Mucosa of descending colon (tissue), 3 donors: ENCODE results near the gene C11orf21. TPM values are rescaled to one million over a fixed set of nuclear protein-coding genes. Genes with fewer than 3 reads are reported as not detected.

ENCODE experiments used
- ATAC-seq: fragments of 200-7000 bp; cut with Tn5 transposase; one replicate; pipeline ENCODE4 v1.9.1; 2020; ENCODE audit warnings: mild to moderate bottlenecking, moderate library complexity
- DNase-seq, 3 donors: peaks; one replicate each; pipeline ENCODE4 v3.0.0-alpha.2; 2020
- H3K36me3 ChIP-seq: fragments of 200-600 bp; one replicate; pipeline ENCODE4 v1.8.0; 2021; ENCODE audit warnings: low read depth, mild to moderate bottlenecking
- H3K4me1 ChIP-seq: fragments of 200-600 bp; one replicate; pipeline ENCODE4 v1.8.0; 2021; ENCODE audit warnings: low read depth, mild to moderate bottlenecking
- H3K4me3 ChIP-seq: fragments of 200-600 bp; one replicate; pipeline ENCODE4 v1.8.0; 2021; ENCODE audit warnings: mild to moderate bottlenecking
- H3K9me3 ChIP-seq: fragments of 200-600 bp; one replicate; pipeline ENCODE4 v1.8.0; 2021; ENCODE audit warnings: mild to moderate bottlenecking
- intact Hi-C, 2 donors: fragments of 100-400 bp; cut with DNase I in 1 of 2; cut with micrococcal nuclease in 1 of 2; formaldehyde crosslinking; loops; one replicate each; pipeline versions ENCODE4 v1.11.0 to v1.11.1; 2022; cut with DNase I, micrococcal nuclease
- total RNA-seq, 3 donors: library from RNA; stranded (reverse); fragmentation: NEBNext Ultra II Directional in 2 of 3; extraction: Animal tissue kit (Norgen Biotek cat#: 25700) in 2 of 3; gene quantifications; one replicate each; pipeline versions ENCODE4 v1.2.1 to v1.2.4, GENCODE V29; 2021 to 2023
- TF ChIP-seq, protein P1 (sequence below): fragments of 200-600 bp; IDR thresholded peaks from one replicate; pipeline ENCODE4 v1.8.0; 2022; ENCODE audit warnings: antibody characterized with exemption, mild to moderate bottlenecking
- donor health status: DM: no; HTN: no; CAD: no; lungs with moderate emphysema.
- donor health status: DM: no; HTN: no; CAD: no.
- donor health status: DM: no; HTN: yes; CAD: no.

Gene C11orf21
- total RNA-seq, 3 donors from 2014 or later: 0.35 to 2.3 (median 1.9) TPM

DNA sequence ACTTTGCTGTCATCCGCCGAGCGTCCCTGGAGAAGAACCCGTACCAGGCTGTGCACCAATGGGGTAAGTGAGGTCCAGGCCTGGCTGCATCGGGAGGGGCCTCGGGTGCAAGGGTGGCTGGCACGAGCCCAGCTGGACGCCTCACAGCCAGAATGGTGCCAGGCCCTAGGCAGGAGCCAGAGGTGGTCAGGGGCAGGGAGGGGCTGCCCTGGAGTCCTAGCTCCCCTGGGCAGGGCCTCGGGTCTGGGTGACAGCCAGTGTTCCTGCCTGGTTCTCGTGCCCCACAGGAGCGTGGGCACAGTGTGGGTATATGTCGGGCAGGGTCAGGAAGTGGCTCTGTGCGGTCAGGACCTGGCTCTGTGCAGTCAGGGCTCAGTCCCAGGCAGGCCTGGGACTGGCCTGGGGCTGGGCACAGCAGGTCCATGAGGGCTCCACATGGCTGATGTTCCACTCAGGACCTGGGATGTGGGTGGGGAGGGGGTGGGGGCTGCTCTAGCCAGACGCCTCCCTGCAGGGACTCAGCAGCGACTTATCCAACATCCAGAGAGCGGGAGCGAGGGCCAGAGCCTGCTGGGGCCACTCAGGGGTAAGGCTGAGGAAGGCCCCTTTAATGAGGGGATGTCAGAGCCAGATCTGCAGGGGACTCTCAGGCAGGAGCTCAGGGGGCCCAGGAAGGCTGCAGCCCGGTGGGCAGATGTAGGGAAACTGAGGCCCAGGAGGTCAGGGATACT, 1.3 kb upstream of the C11orf21 start:
- ATAC-seq (peak; percentile 2), DNase-seq (peak in 2 of 3 donors; percentile 1 to 58)
- intact Hi-C loops: loop anchor here in 1 of 2 donors (5.0 kb wide), 1 partner anchor 119 kb away; no protein-coding TSS in a partner anchor
- H3K9me3 ChIP-seq: no peaks in the 10 kb centered on the region
- H3K4me1 ChIP-seq: peaks cover 8% of the 10 kb centered on the region
- no peaks in the 10 kb centered on the region for H3K36me3 ChIP-seq
- H3K4me3 ChIP-seq: no peak overlapping the region
- TF ChIP-seq, protein P1, sequence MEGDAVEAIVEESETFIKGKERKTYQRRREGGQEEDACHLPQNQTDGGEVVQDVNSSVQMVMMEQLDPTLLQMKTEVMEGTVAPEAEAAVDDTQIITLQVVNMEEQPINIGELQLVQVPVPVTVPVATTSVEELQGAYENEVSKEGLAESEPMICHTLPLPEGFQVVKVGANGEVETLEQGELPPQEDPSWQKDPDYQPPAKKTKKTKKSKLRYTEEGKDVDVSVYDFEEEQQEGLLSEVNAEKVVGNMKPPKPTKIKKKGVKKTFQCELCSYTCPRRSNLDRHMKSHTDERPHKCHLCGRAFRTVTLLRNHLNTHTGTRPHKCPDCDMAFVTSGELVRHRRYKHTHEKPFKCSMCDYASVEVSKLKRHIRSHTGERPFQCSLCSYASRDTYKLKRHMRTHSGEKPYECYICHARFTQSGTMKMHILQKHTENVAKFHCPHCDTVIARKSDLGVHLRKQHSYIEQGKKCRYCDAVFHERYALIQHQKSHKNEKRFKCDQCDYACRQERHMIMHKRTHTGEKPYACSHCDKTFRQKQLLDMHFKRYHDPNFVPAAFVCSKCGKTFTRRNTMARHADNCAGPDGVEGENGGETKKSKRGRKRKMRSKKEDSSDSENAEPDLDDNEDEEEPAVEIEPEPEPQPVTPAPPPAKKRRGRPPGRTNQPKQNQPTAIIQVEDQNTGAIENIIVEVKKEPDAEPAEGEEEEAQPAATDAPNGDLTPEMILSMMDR: no peak

GRCh38 chr11:2302306-2302895, 683 bp upstream of the C11orf21 start:
- no peaks in the 10 kb centered on the region for H3K9me3 ChIP-seq
- intact Hi-C loops: loop anchor here in 1 of 2 donors (5.0 kb wide), 1 partner anchor 120 kb away; no protein-coding TSS in a partner anchor
- H3K36me3 ChIP-seq: no peaks in the 10 kb centered on the region
- peaks cover 8% of the 10 kb centered on the region for H3K4me1 ChIP-seq
- ATAC-seq (peak; percentile 12), DNase-seq (no peak)
- H3K4me3 ChIP-seq: no peak overlapping the region
- TF ChIP-seq, protein P1: no peak

- intact Hi-C loops: loop anchor here in 1 of 2 donors (5.0 kb wide), 1 partner anchor 121 kb away; no protein-coding TSS in a partner anchor
- peak in 2 of 3 donors; percentile 1 to 56 for DNase-seq
- no peak overlapping the region for H3K4me3 ChIP-seq
- TF ChIP-seq, protein P1: no peak
- peaks cover 4% of the 10 kb centered on the region for H3K4me1 ChIP-seq
- no peak for ATAC-seq
- H3K9me3 ChIP-seq: no peaks in the 10 kb centered on the region
- no peaks in the 10 kb centered on the region for H3K36me3 ChIP-seq
These were observed 635 bp downstream of the C11orf21 start for GRCh38 chr11:2300936-2301630.

- ATAC-seq (no peak), DNase-seq (peak in 2 of 3 donors; percentile 4 to 59)
- TF ChIP-seq, protein P1: no peak
- no peaks in the 10 kb centered on the region for H3K9me3 ChIP-seq
- no peaks in the 10 kb centered on the region for H3K36me3 ChIP-seq
- intact Hi-C loops: loop anchor here in 1 of 2 donors (5.0 kb wide), 1 partner anchor 122 kb away; no protein-coding TSS in a partner anchor
- no peak overlapping the region for H3K4me3 ChIP-seq
- H3K4me1 ChIP-seq: peaks cover 1% of the 10 kb centered on the region
These were observed 1.3 kb downstream of the C11orf21 start for GRCh38 chr11:2300290-2300935.

- TF ChIP-seq, protein P1: no peak
- no peak overlapping the region for H3K4me3 ChIP-seq
- no peaks in the 10 kb centered on the region for H3K4me1 ChIP-seq
- ATAC-seq (no peak), DNase-seq (peak in 1 of 3 donors; percentile 38)
- intact Hi-C loops: loop anchor here (5.0 to 10.0 kb wide), 3 partner anchors 95 to 123 kb away; no protein-coding TSS in a partner anchor
- no peaks in the 10 kb centered on the region for H3K36me3 ChIP-seq
- H3K9me3 ChIP-seq: no peaks in the 10 kb centered on the region
These were observed 1.9 kb downstream of the C11orf21 start for GRCh38 chr11:2299773-2300172.
